ENCODE measurements around the gene TMEM141.
"Not testable (repeated sequence)": the region's sequence is repeated elsewhere in the genome, so short reads cannot be mapped to it uniquely, and the experiment has no call there.

- TF ChIP-seq CTCF (IDR thresholded peaks at IDR 0.05); ZFX (IDR thresholded peaks at IDR 0.05; ENCODE audit: borderline replicate concordance): not testable (repeated sequence)
These were observed 42.4 kb downstream of the TMEM141 start for GRCh38 chr9:136833381-136834048.
